ENCODE results near the gene CPED1. TPM values are rescaled to one million over a fixed set of nuclear protein-coding genes. Genes with fewer than 3 reads are reported as not detected.
"Not testable (repeated sequence)": the region's sequence is repeated elsewhere in the genome, so short reads cannot be mapped to it uniquely, and the experiment has no call there.

CPED1 gene
- total RNA-seq, 1 experiment from 2014 or later: 3.7 TPM

DNA sequence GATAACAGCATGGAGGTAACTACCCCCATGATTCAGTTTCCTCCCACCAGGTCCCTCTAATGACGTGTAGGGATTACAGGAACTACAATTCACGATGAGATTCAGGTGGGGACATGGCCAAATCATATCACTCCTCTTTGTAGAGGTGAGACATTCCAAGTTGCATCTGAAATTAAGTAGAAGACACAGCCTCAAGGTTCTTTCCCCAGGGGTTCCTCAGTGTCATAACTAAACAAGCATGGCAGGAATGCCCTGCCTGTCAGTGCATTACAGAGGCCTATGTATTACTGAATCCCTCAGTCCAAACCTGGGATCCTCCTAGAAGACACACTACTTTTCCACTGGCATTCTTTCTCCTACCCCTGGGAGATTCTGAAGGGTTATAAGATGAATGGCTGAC is 297.7 kb downstream of the CPED1 start:
- H3K27me3 ChIP-seq: no peaks in the 10 kb centered on the region
- DNase-seq: no peak
- no peaks in the 10 kb centered on the region for H3K9me3 ChIP-seq
- H3K36me3 ChIP-seq: no peaks in the 10 kb centered on the region; the same call in 1 of the 2 replicates
- no peak overlapping the region for H3K4me3 ChIP-seq

DNA sequence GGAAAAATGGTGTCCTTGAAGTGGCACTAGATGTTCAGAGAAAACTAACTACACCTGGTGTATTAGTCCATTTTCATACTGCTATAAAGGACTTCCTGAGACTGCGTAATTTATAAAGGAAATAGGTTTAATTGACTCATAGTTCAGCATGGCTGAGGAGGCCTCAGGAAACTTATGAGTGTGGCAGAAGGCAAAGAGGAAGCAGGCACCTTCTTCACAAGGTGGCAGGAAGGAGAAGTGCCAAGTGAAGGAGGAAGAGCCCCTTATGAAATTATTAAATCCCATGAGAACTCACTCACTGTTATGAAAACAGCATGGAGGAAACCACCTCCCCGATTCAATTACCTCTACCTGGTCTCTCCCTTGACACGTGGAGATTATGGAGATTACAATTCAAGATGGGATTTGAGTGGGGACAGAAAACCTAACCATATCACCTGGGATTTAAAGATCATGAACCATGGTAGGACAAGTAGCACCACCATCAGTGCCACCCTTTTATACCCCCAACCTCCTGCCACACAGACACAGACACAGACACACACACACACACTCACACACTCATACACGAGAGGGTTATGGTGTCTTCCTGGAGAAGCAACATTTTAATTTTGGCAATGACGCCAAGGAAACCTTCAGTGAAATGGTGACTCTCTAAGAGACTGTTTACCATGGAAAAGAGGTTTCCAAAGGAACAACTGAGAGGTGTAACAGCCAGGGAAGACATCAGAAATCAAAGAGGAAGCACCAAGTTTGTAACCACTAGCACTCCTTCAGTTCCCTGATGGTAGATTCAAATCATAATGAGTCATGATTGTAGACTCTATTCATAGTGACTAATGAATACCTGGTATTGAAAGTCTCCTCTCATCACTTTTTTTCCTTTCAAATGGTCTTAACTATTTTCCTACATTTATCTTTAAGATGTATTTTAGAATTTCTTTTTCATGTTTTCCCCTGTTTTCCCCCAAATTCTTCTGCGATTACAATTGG is 298.5 kb downstream of the CPED1 start:
- Histone ChIP-seq H3K4me3 (no peak overlapping the region), H3K27me3 (no peaks in the 10 kb centered on the region), H3K36me3 (no peaks in the 10 kb centered on the region; the same call in 1 of the 2 replicates), H3K9me3 (no peaks in the 10 kb centered on the region)
- DNase-seq: no peak

DNA sequence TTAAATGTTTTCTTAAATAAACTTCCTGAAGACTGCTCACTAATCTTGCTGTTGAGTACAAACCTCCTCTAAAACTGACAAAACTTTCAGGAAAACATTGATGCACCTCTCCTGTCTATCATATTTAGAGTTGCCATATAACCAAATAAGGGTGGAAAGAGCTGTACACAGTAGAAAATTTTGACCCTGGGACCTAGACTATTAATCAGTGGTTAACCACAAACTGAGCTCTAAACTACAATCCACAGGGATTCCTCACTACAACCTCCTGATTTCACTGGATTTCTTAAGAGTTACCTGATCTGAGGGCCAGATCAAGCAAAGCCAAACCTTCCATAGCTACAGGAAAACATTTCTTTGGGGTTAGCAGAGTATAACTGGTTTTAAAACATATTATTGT is 300.4 kb downstream of the CPED1 start:
- no peak for DNase-seq
- no peaks in the 10 kb centered on the region; the same call in 1 of the 2 replicates for H3K36me3 ChIP-seq
- H3K9me3 ChIP-seq: no peaks in the 10 kb centered on the region
- H3K4me3 ChIP-seq: no peak overlapping the region
- H3K27me3 ChIP-seq: no peaks in the 10 kb centered on the region

DNA sequence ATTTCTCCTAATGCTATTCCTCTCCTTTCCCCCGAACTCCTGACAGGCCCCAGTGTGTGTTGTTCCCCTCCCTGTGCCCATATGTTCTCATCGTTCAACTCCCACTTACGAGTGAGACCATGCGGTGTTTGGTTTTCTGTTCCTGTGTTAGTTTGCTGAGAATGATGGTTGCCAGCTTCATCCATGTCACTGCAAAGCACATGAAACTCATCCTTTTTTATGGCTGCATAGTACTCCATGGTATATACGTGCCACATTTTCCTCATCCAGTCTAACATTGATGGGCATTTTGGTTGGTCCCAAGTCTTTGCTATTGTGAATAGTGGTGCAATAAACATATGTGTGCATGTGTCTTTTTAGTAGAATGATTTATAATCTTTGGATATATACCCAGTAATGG is 301.4 kb downstream of the CPED1 start:
- not testable (repeated sequence) for DNase-seq

DNA sequence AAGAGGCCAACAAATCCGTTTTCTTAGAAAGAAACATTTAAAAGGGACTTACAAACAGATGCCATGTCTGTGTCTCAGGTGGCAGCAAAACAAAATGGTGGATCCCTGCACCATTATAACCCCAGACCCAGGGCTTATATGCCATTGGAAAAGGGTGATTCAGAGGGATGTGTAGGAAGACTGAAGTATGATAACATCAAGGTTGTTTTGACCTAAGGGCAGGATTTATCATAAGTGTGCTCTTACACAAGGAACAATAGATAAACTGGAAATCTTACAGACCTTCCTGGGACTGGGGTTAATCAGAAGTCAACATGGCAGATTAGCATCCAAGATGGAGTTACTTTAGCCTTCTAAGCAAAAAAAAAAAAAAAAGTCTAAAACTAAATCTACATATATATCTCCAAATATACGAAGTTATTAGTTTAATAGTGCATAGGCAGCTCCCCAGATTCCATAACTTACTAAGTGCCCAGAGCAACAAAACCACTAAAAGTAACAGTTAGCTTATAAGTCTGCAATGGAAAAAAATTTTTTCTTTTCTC is 306.0 kb downstream of the CPED1 start:
- Histone ChIP-seq H3K4me3 (no peak overlapping the region), H3K36me3 (no peaks in the 10 kb centered on the region)
- DNase-seq: no peak

More for the DNA sequence above, 301.4 kb downstream of the CPED1 start:
- H3K9me3 ChIP-seq, H3K27me3 ChIP-seq, H3K36me3 ChIP-seq, H3K4me3 ChIP-seq: not testable (repeated sequence)

DNA sequence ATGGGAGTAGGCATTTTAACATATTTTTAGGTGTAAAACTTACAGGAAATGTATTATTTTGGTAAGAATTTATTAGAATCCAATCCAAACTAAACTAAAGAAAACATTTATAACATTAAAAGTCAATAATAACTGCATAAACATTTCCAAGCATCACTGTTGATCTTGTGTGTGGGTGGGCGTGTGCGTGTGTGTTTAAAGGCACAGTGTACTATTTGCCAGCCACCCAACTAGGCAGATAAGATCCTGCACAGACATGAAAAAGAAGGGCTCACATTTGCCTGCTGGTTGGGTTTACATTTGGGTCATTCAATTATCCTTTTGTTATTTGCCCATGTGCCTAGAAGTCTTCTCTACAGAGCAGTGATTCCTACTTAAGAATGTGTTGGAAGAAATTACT is 309.3 kb downstream of the CPED1 start:
- Histone ChIP-seq H3K4me3 (no peak overlapping the region), H3K36me3 (no peaks in the 10 kb centered on the region), H3K9me3 (no peaks in the 10 kb centered on the region), H3K27me3 (no peaks in the 10 kb centered on the region)
- no peak for DNase-seq

More for the DNA sequence above, 306.0 kb downstream of the CPED1 start:
- Histone ChIP-seq H3K9me3 (no peaks in the 10 kb centered on the region), H3K27me3 (no peaks in the 10 kb centered on the region)

DNA sequence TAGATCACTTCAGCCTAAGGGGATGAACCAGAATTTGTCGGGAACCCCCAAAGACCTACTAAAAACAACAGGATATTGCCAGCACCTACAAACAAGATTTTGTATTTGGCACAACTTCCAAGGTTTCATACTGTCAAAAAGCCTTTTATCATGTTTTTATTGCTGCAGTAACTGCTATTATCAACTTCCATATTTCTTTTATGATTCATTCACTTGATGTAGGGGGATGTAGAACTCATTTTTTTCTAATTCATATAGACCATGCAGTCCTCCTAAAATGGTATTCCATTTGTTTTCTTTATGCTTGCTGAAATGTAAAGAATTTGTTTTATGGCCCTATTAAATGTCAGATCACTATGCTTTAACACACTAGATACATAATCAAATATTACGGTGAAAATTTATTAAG is 310.3 kb downstream of the CPED1 start:
- Histone ChIP-seq H3K4me3 (no peak overlapping the region), H3K9me3 (no peaks in the 10 kb centered on the region), H3K27me3 (no peaks in the 10 kb centered on the region), H3K36me3 (no peaks in the 10 kb centered on the region)
- DNase-seq: no peak

DNA sequence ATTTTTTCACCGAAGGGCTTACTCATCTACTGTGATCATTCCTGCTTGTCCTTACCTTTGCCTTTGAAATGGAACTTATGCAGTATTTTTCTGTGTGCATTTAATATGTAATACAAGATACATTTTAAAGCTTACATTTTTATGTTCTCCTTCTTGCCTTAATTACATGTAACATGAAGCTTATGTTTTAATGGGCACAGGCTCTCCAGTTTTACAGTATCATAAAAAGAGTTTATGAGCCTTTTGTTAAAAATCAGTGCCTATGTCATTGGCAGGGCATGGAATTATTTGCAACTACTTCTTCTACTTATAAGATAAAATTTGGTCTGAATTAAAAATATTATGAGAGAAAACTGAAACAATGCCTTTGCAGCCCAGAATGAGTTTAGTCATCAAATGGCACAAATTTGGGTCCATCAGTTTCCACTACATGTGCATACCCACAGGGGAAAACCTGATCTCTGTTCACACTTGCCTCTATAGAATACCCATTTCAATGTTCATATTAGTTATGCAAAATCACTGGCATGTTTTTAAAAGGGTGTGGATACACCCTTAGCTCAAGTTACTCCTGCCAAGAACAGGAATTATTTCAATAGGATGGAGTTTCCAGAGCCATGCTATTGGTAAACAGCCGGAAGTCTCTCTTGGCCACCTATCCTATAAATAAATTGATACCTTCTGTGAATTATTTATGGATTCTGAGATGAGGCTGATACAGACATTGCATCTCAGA is 312.3 kb downstream of the CPED1 start:
- no peak overlapping the region for H3K4me3 ChIP-seq
- no peak for DNase-seq
- no peaks in the 10 kb centered on the region for H3K27me3 ChIP-seq
- no peaks in the 10 kb centered on the region for H3K9me3 ChIP-seq
- no peaks in the 10 kb centered on the region for H3K36me3 ChIP-seq

DNA sequence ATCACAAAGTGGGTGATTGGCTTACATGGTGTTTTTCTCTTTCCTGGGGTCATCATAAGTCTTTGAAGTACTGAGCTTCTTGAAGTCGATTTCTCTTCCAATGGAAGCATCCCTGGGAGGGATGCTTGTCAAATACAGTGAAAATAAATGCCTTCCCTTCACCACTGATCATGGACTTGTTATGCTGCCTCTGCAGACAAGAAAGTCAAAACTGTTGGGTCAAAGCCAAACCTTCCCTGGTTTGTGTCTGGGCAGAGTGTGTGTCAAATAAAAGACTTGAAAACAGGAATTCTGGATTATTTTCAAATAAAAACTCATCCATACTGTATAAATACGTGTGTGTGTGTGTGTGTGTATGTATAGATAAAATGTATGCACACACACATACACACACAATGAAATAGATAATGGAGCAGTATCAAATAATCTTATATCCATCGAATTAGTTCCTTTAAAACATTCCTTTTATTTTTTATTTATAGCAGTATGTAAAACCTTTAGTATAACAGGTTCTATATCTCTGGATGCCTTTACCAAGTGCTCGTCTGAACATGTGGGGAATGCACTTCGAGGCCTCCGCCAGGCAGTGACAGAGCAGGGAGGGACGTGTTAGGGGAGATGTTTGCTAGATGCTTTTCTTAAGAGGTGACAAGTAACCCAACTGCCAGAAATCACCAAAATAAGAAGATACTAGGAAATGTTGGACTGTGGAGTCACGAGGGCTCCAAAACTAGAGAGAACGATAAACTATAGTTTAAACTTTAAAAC is 313.1 kb downstream of the CPED1 start:
- Histone ChIP-seq H3K9me3 (no peaks in the 10 kb centered on the region), H3K36me3 (no peaks in the 10 kb centered on the region), H3K27me3 (no peaks in the 10 kb centered on the region), H3K4me3 (no peak overlapping the region)
- DNase-seq: no peak

DNA sequence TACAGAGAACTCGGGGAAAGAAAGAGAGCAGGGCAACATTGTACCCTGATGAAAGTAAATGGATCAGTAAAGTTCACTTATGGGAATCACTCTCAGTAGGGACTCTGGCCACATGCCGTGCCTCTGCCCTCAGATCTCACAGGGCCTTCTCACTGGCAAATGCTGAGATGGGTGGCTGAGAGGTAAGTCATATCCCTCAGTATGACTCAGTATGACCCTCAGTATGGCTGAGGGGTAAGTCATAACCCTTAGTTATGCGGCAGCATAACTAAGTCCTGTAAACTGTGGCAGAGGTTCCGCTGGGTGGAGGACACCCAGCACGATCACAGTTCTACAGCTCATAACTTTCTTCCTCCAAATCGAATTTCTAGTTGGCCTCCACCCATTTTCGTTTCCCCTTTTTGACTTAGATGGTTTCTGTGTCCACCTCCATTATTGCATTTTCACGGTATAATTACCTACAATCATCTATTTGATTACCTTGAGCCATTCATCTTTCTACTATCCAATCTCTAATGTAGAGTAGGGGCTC is 313.8 kb downstream of the CPED1 start:
- Histone ChIP-seq H3K4me3 (no peak overlapping the region), H3K36me3 (no peaks in the 10 kb centered on the region), H3K27me3 (no peaks in the 10 kb centered on the region), H3K9me3 (no peaks in the 10 kb centered on the region)
- DNase-seq: peak; percentile 70

DNA sequence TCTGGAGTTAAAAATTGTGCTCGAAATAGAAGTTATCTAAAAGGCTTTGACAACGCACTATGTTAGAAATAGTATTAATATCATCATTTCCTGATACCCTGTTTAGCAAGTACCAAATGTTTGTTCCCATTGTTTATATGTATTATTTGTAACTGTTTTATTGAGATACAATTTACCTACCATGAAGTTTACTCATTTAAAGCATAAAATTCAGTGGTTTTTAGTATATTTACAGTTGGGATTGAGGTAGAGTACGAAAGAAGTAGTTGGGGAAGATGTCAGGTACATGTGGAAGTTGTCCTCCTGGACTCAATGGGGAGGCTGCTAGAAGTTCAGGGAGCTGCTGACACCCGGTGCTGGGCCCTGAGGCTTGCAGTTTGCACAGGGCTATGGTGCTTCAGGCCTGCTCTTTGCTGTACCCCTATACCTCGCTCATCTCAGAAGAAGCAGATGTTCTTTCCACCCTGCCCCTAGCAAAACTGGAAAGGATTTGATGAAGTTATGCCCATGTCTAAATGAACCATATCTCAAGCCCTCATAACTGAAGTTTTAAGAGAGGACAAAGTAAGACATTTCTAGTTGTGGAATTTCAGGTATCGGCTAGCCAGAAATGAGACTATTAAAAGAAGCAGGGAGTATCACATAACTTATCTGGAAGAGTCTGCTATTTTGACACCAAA is 315.1 kb downstream of the CPED1 start:
- Histone ChIP-seq H3K9me3 (no peaks in the 10 kb centered on the region), H3K27me3 (no peaks in the 10 kb centered on the region), H3K4me3 (no peak overlapping the region), H3K36me3 (no peaks in the 10 kb centered on the region)
- DNase-seq: no peak

DNA sequence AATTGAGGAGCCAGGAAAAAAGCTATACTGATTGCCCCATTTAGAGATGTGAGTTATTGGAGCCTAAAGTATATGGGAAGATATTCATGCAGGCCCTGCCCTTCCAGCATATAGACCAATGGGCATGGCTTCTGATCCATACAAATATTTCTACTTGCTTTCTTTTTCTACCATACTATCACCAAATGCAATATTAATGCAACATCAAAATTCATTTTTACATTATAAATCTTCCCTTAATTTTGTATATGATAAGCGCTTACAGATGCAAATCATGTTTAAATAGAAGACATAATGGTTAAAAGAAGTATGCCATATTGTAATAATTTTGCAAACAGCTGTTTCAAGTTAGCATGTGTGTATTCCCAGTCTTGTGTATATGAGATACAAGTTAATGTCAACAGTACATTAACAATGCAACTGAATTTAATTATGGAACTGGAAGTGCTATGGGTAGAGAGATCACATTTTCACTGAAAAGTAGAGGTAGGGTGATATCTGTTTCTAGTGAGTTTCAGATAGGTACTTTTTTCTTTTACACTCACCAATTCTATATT is 315.7 kb downstream of the CPED1 start:
- Histone ChIP-seq H3K4me3 (no peak overlapping the region), H3K9me3 (no peaks in the 10 kb centered on the region), H3K36me3 (no peaks in the 10 kb centered on the region), H3K27me3 (no peaks in the 10 kb centered on the region)
- no peak for DNase-seq

DNA sequence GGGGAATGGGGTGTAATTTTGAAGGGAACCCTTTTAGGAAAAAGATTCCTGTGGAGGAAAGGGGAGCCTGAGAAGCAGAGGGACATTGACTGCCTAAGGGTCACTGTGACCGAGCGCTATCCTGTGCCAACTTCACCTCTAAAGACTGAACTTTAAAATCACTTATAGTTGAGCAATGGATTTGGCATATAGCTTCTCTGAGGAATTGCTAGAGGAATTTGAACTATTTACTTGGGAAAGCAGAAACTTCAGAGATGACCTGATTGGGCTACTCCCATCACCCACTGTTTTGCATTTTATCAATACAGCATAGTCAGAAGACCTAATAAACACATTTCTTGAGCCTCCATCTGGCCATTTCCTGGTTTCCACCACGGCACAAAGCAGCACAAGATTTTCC is 316.6 kb downstream of the CPED1 start:
- Histone ChIP-seq H3K27me3 (no peaks in the 10 kb centered on the region), H3K4me3 (no peak overlapping the region), H3K9me3 (no peaks in the 10 kb centered on the region), H3K36me3 (no peaks in the 10 kb centered on the region)
- no peak for DNase-seq

DNA sequence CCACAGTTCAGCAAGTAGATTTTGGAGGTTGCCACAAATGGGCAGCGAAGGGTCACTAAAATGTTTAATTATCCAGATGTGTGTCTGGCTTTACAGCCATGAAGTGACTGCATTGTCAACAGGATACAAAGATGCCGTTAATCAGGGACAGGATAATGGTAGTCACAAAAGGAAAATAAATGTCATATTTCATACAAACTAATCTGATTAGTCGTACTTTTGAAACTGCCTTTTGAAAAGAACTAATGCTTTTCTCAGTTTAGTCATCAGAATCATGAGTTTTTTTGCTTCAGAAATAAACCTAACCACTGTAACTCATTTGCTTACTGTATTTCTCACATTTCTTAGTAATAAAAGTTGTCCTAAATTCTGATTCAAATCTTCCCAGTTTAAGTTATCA is 318.1 kb downstream of the CPED1 start:
- Histone ChIP-seq H3K4me3 (no peak overlapping the region), H3K9me3 (no peaks in the 10 kb centered on the region), H3K27me3 (no peaks in the 10 kb centered on the region), H3K36me3 (no peaks in the 10 kb centered on the region)
- no peak for DNase-seq

DNA sequence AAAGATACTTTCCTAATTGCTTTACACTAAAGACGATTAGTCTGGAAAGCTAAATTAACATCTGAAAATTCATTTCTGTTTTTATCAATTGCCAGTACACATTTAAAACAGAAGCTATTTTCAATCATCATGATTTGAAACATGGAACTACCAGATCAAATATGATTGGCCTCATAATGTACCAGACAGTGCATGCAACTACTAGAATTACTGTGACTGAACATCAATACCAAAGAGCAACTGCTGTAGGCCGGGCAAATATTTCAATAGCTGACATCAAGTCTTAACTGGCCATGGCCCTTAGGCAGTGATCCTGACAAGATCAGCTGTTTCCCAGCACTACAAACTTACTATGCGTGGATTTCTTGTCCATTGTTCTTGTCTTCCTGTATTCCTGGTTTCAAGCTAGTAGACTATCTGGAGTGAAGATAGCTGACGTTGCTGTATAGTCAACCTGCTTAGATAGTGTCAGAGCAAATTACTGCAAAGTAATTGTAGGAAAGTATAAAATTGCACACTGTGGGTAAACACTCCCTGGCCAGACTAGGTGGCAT is 318.6 kb downstream of the CPED1 start:
- H3K9me3 ChIP-seq: no peaks in the 10 kb centered on the region
- H3K27me3 ChIP-seq: no peaks in the 10 kb centered on the region
- DNase-seq: no peak
- no peak overlapping the region for H3K4me3 ChIP-seq
- H3K36me3 ChIP-seq: no peaks in the 10 kb centered on the region
